Measurements from ENCODE around the gene CDKN2AIPNL. TPM values are rescaled to one million over a fixed set of nuclear protein-coding genes. Genes with fewer than 3 reads are reported as not detected.
A peak's percentile ranks its signal among the peaks of the same experiment; 100 is the strongest.

CDKN2AIPNL gene
- total and polyA plus RNA-seq, 12 donors = 14.1 to 63.7 (median 29.3) TPM

DNA sequence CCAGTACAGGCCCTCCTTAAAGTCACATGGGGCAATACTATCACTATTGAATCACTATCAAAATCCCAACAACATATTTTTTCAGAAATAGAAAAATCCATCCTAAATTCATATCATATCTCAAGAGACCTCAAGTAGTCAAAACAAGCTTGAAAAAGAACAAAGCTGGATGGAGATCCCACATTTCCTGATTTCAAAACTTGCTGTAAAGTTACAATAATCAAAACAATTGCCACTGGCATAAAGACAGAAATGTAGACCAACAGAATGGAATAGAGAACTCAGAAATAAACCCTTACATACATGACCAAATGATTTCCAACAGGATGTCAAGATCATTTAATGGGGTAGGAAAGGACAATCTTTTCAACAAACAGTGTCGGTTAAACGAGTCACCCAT is 41.3 kb upstream of the CDKN2AIPNL start:
- TF ChIP-seq, protein P1, sequence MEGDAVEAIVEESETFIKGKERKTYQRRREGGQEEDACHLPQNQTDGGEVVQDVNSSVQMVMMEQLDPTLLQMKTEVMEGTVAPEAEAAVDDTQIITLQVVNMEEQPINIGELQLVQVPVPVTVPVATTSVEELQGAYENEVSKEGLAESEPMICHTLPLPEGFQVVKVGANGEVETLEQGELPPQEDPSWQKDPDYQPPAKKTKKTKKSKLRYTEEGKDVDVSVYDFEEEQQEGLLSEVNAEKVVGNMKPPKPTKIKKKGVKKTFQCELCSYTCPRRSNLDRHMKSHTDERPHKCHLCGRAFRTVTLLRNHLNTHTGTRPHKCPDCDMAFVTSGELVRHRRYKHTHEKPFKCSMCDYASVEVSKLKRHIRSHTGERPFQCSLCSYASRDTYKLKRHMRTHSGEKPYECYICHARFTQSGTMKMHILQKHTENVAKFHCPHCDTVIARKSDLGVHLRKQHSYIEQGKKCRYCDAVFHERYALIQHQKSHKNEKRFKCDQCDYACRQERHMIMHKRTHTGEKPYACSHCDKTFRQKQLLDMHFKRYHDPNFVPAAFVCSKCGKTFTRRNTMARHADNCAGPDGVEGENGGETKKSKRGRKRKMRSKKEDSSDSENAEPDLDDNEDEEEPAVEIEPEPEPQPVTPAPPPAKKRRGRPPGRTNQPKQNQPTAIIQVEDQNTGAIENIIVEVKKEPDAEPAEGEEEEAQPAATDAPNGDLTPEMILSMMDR (IDR thresholded peaks at IDR 0.05) = no peak
- no peak for TF ChIP-seq POLR2A (IDR thresholded peaks at IDR 0.05)
- WGBS, 4 donors = 74 to 92% (median 83%) methylated on average over 2 of the region's 2 CpGs
- Histone ChIP-seq H3K9me3 (replicated peaks in 1 of 3) (no peaks in the 10 kb centered on the region), H3K4me1 (replicated peaks in 1 of 2) (peaks cover 0 to 7% of the 10 kb centered on the region in 2 donors), H3K27ac (no peak overlapping the region), H3K36me3 (replicated peaks in 1 of 2) (no peaks in the 10 kb centered on the region), H3K4me3 (no peak overlapping the region), H3K27me3 (no peaks in the 10 kb centered on the region)
- no peak for DNase-seq
- intact Hi-C loops (cut with DNase I) = no loop called here

DNA sequence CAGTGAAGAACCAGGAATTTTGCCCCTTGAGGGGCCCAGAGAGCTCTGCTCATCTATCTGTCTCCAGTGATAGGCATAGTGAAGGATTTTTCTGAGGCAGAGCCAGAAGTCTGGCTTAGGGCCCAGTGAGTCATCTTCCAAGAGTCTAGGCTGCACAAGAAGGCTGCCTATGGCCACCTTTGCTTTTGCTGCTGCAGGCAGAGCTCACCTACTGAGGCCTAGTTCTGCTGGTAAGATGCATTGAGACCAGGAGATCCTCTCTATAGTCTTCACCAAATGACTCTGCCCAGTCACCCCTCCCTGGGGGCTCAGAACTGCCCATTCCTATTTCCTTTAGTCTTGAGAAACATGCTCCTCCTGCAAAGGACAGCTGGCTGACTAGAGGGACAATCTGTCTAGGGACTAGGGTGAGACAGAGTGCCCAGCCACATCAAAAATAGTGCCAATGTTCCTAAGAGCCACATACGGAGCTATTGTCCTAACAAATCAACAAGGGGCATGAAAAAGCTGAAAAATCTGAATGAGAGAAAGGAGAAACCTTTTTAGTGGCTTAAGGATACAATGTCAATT is 40.3 kb upstream of the CDKN2AIPNL start:
- TF ChIP-seq, protein P1 (IDR thresholded peaks at IDR 0.05) = no peak
- TF ChIP-seq POLR2A (IDR thresholded peaks at IDR 0.05) = no peak
- 25 to 60% (median 43%) methylated on average over 1 of the region's 1 CpG for WGBS, 4 donors
- Histone ChIP-seq H3K4me3 (no peak overlapping the region), H3K36me3 (replicated peaks in 1 of 2) (no peaks in the 10 kb centered on the region), H3K4me1 (replicated peaks in 1 of 2) (peaks cover 0 to 7% of the 10 kb centered on the region in 2 donors), H3K27ac (no peak overlapping the region), H3K27me3 (no peaks in the 10 kb centered on the region), H3K9me3 (replicated peaks in 1 of 3) (no peaks in the 10 kb centered on the region)
- peak; percentile 71 to 88 (median 83) for DNase-seq
- intact Hi-C loops (cut with DNase I) = no loop called here

DNA sequence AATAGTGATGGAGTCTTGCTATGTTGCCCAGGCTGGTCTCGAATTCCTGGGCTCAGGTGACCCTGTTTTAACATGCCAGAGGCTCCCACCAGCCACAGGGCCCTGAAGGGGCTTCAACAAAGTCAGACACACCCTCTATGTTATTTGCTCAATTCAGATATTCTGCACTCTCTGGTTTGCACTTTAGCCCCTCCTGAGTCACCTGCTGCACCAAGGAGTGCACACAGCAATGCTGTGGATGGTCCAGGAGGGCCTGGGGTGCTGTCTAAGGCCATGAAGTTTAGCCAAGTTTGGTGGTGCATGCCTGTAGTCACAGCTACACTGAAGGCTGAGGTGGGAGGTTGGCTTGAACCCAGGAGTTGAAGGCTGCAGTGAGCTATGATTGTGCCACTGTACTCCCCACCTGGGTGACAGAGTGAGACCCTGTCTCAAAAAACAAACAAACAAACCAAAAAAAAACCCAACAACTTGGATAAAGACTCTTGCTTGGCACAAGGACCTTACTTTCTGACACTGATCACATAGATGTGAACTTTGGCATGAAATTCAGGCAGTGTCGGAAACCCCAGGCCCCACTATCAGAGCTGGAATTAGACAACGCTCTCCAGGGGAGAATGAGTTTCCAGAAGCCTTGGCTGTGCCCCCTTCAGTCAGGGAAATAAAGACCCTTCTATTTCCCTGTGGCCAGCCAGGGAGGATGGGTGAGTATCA is 39.7 kb upstream of the CDKN2AIPNL start:
- intact Hi-C loops (cut with DNase I) = no loop called here
- no peak for DNase-seq
- 72 to 84% (median 80%) methylated on average over 3 of the region's 3 CpGs for WGBS, 4 donors
- Histone ChIP-seq H3K27me3 (no peaks in the 10 kb centered on the region), H3K4me3 (no peak overlapping the region), H3K9me3 (replicated peaks in 1 of 3) (no peaks in the 10 kb centered on the region), H3K36me3 (replicated peaks in 1 of 2) (no peaks in the 10 kb centered on the region), H3K27ac (no peak overlapping the region), H3K4me1 (replicated peaks in 1 of 2) (peaks cover 0 to 7% of the 10 kb centered on the region in 2 donors)
- TF ChIP-seq, protein P1 (IDR thresholded peaks at IDR 0.05) = no peak
- no peak for TF ChIP-seq POLR2A (IDR thresholded peaks at IDR 0.05)

DNA sequence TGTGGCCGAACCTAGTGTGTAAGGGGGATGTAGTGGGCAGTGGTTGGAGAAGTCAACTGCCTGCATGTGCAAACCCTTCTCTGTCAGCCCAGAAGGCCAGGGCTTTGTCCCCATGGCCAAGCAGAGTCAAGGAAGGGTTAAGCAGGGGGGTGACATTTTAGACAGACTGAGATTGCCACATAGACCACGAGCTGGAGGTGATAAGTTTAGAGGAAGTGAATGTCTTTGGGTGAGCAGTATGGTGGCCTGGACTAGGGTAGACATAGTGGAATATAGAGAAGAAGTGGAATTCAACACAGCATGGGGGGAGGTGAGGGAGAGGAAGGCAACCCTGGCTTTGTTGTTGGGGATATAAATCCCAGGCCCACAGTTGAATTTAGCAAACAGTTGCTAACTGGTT is 38.7 kb upstream of the CDKN2AIPNL start:
- 51 to 74% (median 61%) methylated on average over 2 of the region's 2 CpGs for WGBS, 4 donors
- no peaks in the 10 kb centered on the region for H3K27me3 ChIP-seq
- peaks cover 0 to 7% of the 10 kb centered on the region in 2 donors for H3K4me1 ChIP-seq (replicated peaks in 1 of 2)
- intact Hi-C loops (cut with DNase I) = no loop called here
- no peak for DNase-seq
- H3K36me3 ChIP-seq (replicated peaks in 1 of 2) = no peaks in the 10 kb centered on the region
- no peak overlapping the region for H3K4me3 ChIP-seq
- no peaks in the 10 kb centered on the region for H3K9me3 ChIP-seq (replicated peaks in 1 of 3)
- no peak for TF ChIP-seq POLR2A (IDR thresholded peaks at IDR 0.05)
- TF ChIP-seq, protein P1 (IDR thresholded peaks at IDR 0.05) = no peak
- H3K27ac ChIP-seq = no peak overlapping the region
